ENCODE data around the gene TAS2R60.
"Not testable (repeated sequence)": the region's sequence is repeated elsewhere in the genome, so short reads cannot be mapped to it uniquely, and the experiment has no call there.

TAS2R60 gene, protein sequence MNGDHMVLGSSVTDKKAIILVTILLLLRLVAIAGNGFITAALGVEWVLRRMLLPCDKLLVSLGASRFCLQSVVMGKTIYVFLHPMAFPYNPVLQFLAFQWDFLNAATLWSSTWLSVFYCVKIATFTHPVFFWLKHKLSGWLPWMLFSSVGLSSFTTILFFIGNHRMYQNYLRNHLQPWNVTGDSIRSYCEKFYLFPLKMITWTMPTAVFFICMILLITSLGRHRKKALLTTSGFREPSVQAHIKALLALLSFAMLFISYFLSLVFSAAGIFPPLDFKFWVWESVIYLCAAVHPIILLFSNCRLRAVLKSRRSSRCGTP

DNA sequence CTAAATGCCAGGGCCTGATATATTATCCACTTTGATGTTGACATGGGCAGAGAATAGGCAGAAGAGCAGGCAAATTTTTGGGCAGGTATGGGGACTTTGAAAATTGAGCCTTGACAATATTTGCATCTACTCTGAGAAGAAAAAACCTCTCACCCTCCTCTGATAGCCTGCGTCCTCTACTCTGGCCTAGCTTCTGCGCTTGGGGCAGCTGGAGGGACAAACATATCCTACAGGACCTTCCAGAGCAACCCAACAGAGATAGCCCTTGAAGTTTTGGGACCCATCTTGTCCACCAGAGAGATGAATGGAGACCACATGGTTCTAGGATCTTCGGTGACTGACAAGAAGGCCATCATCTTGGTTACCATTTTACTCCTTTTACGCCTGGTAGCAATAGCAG is at the start of gene TAS2R60:
Gene TAS2R60, plus strand, starts transcription at position 301 of the 400 bp plus-strand sequence. Its CDS starts 0 bp downstream, at position 301.
- no peak for DNase-seq

DNA sequence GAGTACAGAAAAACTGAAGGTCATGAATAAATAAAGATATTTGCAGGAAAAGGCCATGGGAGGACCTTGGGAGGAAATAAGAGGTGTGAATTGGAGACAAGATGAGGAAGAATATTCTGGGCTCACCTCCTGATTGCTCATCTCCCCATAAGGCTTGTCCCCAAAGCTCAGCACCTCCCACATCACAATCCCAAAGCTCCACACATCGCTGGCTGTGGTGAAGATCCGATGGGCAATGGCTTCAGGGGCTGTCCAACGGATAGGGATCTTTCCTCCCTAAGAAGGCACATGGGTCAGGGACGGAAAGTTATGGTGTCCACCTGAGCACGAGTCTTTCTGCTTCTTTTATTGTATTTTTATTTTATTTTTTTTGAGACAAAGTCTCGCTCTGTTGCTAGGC is 49.2 kb upstream of the TAS2R60 start:
- no peak for DNase-seq

DNA sequence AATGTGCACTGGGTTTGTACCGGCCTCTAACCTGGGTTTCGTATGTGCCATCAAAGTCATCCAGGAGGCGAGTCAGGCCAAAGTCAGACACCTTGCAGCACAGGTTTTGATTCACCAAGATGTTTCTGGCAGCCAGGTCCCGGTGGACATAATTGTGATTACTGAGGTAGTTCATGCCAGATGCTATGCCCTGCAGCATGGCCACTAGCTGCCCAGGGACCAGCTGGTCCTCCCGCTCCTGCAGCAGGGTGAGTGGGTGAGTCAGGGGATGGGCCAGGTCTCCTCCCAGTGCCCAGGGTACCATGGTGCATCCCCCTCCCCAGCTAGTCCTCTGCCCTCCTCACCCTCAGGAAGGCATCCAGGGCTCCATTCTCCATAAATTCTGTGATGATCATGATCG is 48.5 kb upstream of the TAS2R60 start:
- DNase-seq: no peak

DNA sequence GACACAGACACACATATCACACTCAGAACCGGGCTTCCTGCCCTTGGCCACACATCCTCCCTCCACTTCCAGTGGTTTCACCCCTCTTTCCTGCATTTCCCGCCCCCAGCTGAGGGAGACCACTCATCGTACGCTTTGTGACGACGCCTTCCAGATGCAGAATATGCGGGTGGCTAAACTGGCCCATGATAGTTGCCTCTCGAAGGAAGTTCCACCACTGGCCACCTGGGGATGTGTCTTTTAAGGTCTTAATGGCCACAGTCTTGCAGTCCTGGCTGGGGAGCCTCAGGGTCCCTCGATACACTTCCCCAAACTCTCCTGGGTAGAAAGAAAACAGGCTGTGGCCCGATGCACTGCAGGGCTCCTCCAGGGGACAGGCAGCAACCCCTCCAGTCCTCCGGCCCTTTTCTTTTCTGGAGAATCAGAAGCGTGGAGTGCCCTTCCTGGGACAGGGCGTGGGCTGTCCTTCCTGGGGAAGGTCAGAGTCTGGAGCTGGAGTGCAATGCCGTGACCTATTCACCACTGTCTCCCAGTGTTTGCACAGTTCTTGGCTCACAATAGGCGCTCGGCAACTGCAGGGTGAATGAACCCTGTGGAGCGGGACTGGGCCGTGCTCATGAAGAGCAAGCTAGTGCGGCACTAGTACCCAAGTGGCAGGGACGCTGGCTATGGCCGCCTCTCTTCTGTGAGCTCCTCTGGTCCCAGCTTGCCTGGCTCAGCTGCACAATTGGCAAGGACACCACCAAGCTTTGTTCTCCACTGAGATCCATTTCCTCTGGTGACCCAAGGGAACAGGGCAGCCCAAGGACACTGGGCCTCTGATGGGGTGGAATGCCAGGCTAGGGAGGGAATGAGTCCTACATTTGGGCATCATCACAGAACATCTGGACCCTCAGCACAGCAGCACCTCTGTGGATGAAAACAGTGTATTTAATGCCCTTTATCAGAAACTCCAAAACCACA is 47.8 kb upstream of the TAS2R60 start:
- no peak for DNase-seq

DNA sequence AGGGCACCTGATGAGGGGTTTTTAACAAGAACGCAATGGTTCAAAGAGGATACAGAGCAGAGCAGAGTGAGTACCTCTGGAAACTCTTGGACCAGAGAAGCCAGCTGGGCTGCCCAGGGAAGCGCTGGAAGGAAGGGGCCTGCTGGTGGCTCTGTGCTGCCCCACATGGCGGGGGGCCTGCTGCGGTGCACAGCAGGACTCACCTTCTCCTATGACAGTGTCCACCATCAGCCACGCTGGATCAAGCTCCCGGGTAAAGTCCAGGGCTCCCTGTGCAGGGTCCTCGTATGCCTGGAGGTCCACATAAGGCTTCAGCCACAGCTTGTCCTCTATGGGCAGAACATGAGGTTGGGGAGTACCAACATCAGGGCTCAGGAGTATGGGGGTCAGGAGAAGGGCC is 47.1 kb upstream of the TAS2R60 start:
- no peak for DNase-seq

DNA sequence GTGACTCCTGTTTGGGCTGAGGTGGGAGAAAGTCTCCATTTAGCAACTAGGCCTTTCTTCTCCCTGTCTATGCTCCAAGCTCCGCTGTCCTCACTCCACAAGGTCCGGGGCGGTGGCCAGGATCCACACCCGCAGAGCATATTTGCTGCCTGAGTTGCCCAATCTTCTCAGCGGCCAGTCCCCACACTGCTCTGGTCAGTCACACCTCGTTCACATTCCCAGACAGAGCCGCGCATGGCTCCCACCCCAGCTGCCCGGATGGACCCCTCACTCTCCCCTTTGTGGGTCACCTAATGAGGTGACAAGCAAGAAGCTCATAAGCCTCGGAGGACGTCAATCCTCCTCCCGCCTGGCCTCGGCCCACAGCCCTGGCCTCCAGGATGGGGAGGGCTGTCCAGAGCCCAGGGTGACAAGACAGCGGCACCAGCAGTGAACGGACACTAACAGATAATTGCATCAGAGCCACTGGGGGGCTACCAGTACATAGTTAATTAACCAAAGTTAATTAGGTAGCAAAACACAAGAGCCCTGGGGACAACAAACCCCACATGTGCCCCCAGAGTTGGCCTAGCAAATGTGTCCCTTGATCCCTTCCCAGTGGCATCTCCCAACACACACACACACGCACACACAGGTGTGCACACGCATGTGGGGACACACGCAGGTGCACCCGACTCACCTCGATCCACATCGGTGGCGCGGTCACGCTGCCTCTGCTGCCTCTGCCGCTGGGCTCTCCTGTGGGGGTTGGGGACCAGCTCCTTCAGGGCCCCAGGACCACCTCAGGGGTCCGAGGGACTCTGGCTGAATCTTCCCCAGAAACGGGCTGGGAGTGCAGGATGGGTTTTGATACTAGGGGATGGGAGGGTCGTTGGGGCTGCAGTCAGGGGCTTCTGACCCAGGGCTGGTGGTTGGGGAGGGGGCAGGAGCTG is 46.4 kb upstream of the TAS2R60 start:
- DNase-seq: no peak

DNA sequence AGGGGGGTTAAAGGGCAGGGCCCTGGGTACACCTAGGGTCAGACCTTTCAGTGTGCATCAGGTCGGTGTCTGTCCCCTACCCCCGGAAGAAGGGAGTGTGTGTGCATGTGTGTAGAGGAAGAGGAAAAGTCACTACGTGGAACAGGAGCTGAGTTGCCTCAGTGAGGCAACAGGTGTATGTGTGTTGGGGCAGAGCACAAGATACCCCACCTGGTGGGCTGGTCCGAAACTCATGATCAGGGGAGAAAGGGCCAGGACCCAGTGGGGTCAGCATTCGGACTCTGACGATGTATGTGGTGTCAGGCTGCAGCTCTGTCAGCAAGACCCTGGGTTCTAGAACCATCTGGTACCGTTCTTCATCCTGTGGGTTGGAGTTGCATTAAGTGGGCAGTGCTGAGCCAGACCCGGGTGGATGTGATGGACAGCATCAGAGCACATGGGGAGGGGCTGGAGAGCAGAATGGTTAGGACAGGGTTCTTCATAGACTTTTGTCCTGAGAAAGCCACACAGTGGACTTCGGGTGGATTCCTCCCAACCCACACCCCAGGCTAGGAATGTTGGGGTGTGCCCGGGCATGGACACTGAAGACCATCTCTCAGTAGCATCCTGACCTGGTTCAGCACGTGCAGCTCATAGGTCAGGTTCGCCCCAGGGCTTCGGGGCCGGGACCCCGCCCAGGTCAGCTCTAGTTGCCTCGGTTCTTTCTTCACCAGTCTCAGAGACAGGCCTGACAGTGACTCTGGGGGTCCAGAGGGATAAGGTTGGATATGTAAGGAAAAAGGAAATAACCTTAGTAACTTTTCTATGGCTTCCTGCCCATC is 45.3 kb upstream of the TAS2R60 start:
- DNase-seq: no peak

DNA sequence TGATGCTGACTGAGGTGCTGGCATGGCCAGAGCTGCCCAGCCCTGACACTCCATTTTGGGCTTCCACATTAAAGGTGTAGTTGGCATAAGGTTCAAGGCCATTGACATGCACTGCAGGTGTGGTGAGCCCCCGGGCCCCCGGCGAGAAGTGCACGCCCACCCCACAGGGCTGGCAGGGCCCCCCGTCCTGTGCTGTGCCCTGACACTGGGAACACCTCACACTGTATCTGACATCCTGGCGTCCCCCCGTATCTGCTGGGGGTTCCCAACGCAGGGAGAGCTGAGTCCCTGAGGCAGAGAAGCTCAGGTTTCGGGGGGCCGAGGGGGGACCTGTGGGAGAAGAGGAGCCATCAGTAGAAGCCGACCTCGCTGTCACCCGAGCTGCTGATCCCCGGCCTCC is 44.6 kb upstream of the TAS2R60 start:
- no peak for DNase-seq

DNA sequence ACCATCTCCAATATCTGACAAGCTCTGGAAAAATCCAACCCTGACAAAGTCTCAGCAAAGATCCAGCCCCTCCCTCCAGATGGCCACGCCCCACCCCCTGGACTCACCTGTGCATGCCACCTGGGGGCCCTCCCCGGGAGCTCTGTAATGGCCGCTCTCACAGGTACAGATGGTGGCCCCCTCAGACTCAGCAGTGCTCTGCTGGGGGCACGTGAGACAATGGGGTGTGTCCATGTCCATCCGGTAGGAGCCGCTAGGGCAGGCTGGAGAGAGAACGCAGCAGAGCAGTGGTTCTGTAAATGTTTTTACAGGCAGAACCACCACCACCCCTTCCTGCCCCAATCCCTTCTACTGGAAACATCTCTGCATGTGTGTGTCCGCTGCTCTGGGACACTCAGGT is 44.1 kb upstream of the TAS2R60 start:
- no peak for DNase-seq

DNA sequence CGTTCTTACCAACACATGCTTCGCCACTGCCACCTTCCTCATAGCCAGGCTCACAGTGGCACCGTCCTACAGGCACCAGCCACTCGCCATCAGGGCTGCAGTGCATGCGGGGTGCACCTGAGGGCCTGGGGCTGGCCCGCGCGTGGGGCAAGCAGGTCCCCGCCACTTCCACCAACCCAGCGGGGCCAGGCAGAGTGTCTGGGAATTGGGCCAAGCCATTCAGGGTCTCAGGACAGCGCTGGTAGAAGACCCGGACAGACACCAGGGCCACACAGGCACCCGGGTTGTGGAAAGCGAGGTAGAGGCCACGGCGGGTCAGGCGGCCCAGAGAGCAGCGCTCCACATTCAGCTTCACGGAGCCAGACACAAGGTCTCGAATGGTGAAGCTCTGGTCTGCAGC is 43.6 kb upstream of the TAS2R60 start:
- DNase-seq: no peak

DNA sequence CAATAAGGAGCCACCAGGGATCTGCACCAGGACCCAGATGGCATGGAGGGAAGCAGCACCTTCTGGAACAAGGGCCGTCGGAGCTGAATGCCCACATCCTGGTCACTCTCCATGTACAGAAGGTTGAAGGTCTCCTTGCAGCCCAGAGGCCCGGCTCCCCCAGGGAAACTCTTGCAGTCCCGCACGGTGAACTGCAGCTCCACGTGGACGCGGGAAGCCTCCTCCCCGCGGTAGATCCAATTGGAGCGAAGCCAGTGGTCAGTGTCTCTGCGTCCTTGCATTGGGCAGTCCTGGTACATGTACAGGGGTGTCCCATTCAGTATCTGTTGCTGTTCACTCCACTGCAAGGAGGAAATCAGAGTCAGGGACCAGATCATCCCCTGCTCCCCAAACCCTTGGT is 42.0 kb upstream of the TAS2R60 start:
- DNase-seq: no peak

DNA sequence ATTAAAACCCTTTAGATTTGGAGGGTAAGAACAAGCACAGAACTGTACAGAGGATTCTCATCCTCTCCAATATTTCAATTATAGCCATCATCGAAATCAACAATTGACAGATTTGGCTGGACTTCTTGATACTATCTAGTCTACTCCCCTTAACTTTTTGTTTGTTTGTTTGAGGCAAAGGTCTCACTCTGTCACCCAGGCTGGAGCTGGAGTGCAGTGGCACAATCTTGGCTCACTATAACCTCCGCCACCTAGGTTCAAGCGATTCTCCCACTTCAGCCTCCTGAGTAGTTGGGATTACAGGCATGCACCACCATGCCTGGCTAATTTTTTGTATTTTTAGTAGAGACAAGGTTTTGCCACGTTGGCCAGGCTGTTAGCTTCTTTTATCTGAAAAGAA is 41.0 kb upstream of the TAS2R60 start:
- DNase-seq: not testable (repeated sequence)

DNA sequence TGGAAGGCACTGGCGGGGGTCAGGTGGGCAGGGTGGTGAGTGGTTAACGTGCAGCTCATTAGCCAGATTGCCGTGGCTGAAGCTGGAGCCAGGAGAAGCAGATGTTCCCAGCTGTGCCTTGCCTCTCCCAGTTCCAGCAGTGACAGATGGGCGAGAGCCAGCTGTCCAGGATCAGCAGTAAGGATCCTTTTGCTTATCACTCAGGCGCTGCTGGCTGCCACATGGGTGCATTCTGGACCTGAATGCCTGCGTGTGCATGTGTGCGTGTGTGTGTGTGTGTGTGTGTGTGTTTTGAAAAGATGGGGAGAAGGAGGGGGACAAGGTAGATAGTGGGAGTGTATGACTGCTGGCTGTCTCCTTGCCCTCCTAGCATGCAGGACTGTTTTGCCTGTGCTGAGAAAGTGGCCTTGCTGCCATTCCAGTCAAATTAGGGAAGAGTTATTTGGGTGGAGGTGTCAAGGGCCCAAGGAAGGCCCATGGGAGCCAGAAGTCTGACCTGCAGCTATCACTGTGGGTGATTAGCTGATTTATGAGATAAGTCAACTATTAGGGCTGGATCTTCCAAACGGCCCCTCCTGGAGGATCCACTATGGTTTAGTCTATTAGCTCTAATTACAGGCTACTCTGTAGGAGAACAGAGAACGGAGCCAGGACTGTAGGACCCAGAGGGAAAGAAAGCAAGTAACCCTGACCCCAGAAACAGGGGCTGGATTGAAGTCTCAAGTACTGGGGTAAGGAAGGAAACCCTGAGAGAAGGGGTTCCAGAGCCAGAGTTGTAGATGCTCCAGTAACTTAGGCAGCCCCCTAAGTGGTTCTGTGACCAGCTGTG is 37.9 kb upstream of the TAS2R60 start:
- no peak for DNase-seq

DNA sequence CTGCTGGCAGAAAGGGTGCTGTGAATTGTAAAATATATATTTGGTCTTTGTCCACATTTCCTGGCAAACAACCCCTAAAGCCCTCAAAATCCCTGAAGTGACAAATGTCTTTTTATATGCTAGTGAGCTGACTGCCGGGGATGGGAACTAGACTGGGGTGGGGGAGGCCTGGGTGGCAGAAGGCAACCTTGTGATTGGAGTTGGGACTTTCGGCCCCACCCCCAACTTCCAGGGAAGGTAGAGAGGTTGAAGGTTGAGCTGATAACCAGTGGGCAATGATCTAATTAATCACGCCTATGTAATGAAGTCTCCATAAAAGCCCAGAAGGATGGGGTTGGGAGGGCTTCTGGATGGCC is 37.3 kb upstream of the TAS2R60 start:
- DNase-seq: no peak

DNA sequence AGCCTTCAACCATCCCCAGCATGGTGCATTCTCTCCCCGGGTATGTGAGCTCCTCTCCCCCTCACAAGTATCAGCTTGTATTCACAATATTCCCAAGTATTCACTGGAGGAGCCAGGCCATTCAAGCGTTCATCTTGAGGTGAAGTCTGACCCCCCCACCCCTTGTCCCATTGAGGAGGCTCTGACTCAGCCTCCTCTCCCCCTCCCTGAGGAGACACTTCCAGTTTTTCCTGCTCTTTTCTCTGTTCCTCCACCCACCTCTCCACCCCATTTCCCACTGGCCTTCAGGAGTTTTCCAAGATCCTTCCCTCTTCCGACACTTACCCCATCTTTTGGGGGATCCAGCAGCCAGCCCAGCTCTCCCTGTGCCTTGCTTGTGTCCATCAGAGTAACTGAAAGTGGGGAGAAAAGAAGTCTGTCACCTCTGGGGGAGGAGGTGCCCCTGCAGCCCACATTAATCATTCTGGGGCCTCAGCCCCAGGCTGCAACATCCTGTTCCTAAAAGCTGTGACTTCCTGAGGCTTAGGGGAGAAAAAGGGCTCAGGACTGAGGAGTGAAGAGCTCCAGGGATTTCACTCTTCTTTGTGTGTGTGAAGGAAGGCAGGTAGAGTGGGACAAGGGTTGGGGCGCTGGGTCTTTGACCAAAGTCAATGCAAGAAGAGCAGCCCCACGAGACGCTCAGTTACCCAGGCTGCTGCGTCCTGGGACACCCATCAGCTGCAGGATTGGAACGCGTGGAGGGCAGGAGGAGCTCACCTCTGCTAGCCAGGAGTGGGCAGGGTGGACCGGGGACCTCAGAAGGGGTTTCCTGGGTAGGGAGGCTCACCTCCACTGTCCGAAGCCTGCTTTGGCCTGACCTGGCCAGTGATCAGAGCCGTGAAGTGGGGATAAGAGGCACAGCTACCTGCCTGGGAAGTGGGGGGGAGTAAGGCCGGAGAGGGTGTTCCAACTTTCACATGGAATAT is 35.7 kb upstream of the TAS2R60 start:
- DNase-seq: no peak

DNA sequence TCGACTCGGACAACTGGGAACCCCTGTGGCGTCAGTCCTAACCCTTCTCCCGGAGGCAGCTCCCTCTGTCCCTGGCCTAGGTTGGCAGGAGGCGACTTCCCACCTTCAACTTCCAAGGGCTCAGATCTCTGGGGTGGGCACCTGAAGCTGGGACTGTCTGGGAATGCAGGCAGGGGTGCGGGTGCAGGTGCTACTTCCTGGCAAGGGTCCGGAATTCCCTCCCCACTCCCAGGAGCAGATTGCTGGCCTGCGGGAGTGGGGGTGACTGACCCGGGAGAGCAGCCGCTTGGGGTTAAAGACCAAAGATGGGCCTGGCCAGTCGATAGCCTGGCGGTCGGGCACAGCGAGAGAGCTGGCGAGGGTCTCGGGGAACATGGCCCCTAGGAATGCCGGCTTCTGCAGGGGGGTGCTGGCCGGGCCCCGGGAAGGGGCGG is 35.0 kb upstream of the TAS2R60 start:
- DNase-seq: no peak

DNA sequence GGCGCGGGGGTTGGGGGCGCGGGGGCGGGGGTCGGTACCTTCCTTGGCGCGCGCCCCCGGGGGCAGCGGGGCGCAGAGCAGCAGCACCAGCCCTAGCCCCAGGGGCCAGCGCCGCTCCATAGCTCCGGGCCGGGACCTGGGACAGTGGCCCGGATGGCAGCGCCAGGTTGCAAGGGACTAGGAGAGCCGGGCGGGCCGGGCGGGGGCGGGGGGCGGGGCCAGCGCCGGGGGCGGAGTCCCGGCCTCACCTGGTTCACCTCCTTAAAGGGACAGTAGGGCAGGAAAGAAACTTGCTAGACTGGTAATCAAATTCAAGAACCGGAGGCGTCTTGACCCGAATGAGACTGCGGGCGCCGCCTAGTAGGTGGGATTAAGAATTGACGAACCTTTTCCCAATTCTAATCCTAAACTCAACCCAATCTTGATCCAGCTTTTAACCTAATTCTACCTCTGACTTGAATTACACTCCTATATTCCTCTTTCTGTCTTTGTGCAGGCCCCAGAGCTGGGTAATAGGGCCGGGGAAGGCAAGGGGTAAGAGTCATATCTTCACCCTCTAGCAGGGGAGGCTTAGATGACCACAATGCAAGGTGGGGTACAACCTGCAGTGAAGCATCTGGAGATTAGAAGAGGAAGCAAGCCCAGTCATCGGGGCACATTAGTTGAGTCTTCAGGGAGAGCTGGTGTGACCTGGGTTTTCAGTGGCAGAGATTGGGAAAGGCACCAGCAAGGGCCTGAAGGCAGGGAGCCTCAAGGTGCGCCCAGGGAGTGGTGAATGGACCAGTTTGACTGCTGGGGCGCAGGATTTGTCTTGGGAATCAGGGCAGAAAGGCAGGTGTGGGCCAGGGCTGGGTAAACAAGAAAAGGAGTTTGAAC is 34.3 kb upstream of the TAS2R60 start, which contains the start of gene EPHA1:
Gene EPHA1, minus strand, starts transcription at position 171 of the 876 bp plus-strand sequence. Its CDS starts 51 bp downstream, at position 120.
- no peak for DNase-seq

DNA sequence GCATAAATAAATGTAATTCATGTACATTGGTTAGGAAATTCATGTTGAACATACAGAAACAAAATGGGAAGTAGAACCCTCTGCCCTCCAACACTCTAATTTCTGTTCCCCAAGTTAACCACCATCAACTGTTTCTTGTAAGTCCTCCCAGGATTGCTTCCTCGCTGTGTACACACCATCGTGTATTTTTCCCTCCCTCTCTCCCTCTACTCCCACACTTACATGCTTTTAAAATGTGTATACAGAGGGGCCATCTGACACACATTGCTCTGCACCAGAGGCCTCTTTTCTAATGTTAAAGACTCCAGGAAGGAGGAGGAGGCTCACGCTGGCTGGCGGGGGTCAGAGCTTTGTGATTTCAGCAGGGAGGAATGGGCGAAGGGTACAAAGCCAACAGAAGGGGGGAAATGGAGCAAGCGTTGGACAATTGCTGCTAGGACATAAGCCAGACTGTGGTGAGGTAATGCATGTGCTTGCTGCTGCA is 32.7 kb upstream of the TAS2R60 start:
- DNase-seq: no peak

All from NCI-H1436 treated with DMSO at 0.1 percent for 48 hours (cell line).